IMR-90 (cell line): ENCODE data around the gene AZU1. TPM values are rescaled to one million over a fixed set of nuclear protein-coding genes. Genes with fewer than 3 reads are reported as not detected.

Experiments
- ATAC-seq: fragments of 200-7000 bp; cut with Tn5 transposase; 2 replicates; pipeline ENCODE4 v1.9.1; 2020; ENCODE audit warnings: low read depth, mild to moderate bottlenecking, moderate library complexity
- BruUV-seq: library from RNA; stranded (reverse); fragments of 400-500 nt; replicated peaks from 2 replicates; lab custom pipeline; 2021; lab: Mats Ljungman, UMichigan
- CTCF ChIA-PET: fragments of 300-600 bp; formaldehyde crosslinking; extraction: SDS; loops from one replicate; lab custom pipeline; 2021; ENCODE audit warnings: antibody characterized with exemption; lab: Yijun Ruan, JAX
- POLR2A ChIA-PET: fragments of 300-600 bp; sonication (Branson Sonifier 250); formaldehyde crosslinking; loops from one replicate; lab custom pipeline; 2022; ENCODE audit warnings: antibody characterized with exemption; ENCODE audit not compliant: unreplicated experiment; lab: Charles Lee
- DNase-seq: peaks from one replicate; pipeline ENCODE4 v3.0.0; 2013
- H2AFZ ChIP-seq: replicated peaks from 2 replicates; pipeline ENCODE3; 2013; ENCODE audit warnings: low read length, mild to moderate bottlenecking; ENCODE audit not compliant: poor library complexity
- H2AK5ac ChIP-seq: 2 replicates; pipeline ENCODE4 v1.6.1; 2013; ENCODE audit warnings: low read depth, low read length, inconsistent platforms
- H2AK9ac ChIP-seq: replicated peaks from 2 replicates; pipeline ENCODE3; 2013; ENCODE audit warnings: mild to moderate bottlenecking, low read depth, low read length, moderate library complexity; ENCODE audit not compliant: poor library complexity
- H2BK120ac ChIP-seq: 2 replicates; pipeline ENCODE4 v1.6.1; 2013; ENCODE audit warnings: low read depth, low read length, inconsistent platforms
- H2BK15ac ChIP-seq: 3 replicates; pipeline ENCODE4 v1.6.1; 2013; ENCODE audit warnings: low read depth, low read length, inconsistent platforms
- H2BK20ac ChIP-seq: 2 replicates; pipeline ENCODE4 v1.6.1; 2013; ENCODE audit warnings: low read depth, mild to moderate bottlenecking, inconsistent platforms, low read length, moderate library complexity
- H2BK5ac ChIP-seq: 2 replicates; pipeline ENCODE4 v1.6.1; 2013; ENCODE audit warnings: mild to moderate bottlenecking, low read depth, low read length, inconsistent platforms; ENCODE audit not compliant: poor library complexity, severe bottlenecking
- H3K14ac ChIP-seq: replicated peaks from 2 replicates; pipeline ENCODE4 v1.6.1; 2013; ENCODE audit warnings: low read depth, low read length, inconsistent platforms
- H3K18ac ChIP-seq: 2 replicates; pipeline ENCODE4 v1.6.1; 2013; ENCODE audit warnings: low read depth, low read length, control low read depth
- H3K23ac ChIP-seq: 2 replicates; pipeline ENCODE4 v1.6.1; 2013; ENCODE audit warnings: low read depth, low read length, inconsistent platforms
- H3K27ac ChIP-seq: 2 replicates; pipeline ENCODE4 v1.5.1; 2013; ENCODE audit warnings: mild to moderate bottlenecking, control low read depth, low read length; ENCODE audit not compliant: insufficient read depth
- H3K27me3 ChIP-seq: 2 replicates; pipeline ENCODE4 v1.6.1; 2013; ENCODE audit warnings: low read length; ENCODE audit not compliant: control insufficient read depth, insufficient read depth
- H3K36me3 ChIP-seq: 2 replicates; pipeline ENCODE4 v1.6.1; 2013; ENCODE audit warnings: low read length, mixed read lengths; ENCODE audit not compliant: control insufficient read depth, insufficient read depth
- H3K4ac ChIP-seq: 2 replicates; pipeline ENCODE4 v1.6.1; 2013; ENCODE audit warnings: low read depth, low read length, inconsistent platforms
- H3K4me1 ChIP-seq: 2 replicates; pipeline ENCODE4 v1.6.1; 2013; ENCODE audit warnings: low read length, mixed read lengths; ENCODE audit not compliant: control insufficient read depth, insufficient read depth
- H3K4me2 ChIP-seq: 2 replicates; pipeline ENCODE4 v1.6.1; 2013; ENCODE audit warnings: low read depth, mild to moderate bottlenecking, control low read depth, low read length, moderate library complexity
- H3K4me3 ChIP-seq: 2 replicates; pipeline ENCODE4 v1.5.1; 2013; ENCODE audit warnings: low read depth, mild to moderate bottlenecking, control low read depth, low read length, moderate library complexity; ENCODE audit not compliant: insufficient read depth
- H3K56ac ChIP-seq: 2 replicates; pipeline ENCODE4 v1.6.1; 2013; ENCODE audit warnings: low read length, inconsistent platforms; ENCODE audit not compliant: insufficient read depth; ENCODE audit errors: extremely low read depth
- H3K79me1 ChIP-seq, 2 experiments: 2 replicates each; pipeline ENCODE4 v1.6.1; 2013; ENCODE audit warnings: low read length in 2 of 2, inconsistent platforms in 1 of 2, low read depth in 1 of 2
- H3K9ac ChIP-seq: 2 replicates; pipeline ENCODE4 v1.6.1; 2013; ENCODE audit warnings: low read depth, low read length, control low read depth
- H3K9me1 ChIP-seq: 2 replicates; pipeline ENCODE4 v1.6.1; 2013; ENCODE audit warnings: low read length, inconsistent platforms; ENCODE audit not compliant: insufficient read depth
- H3K9me3 ChIP-seq: 2 replicates; pipeline ENCODE4 v1.6.1; 2013; ENCODE audit warnings: low read length; ENCODE audit not compliant: control insufficient read depth, insufficient read depth
- H4K20me1 ChIP-seq: 2 replicates; pipeline ENCODE4 v1.6.1; 2013; ENCODE audit warnings: low read length, inconsistent platforms; ENCODE audit not compliant: insufficient read depth
- H4K5ac ChIP-seq: 2 replicates; pipeline ENCODE4 v1.6.1; 2013; ENCODE audit warnings: mild to moderate bottlenecking, low read depth, low read length, control low read depth
- H4K8ac ChIP-seq, 2 experiments: 2 replicates each; pipeline ENCODE4 v1.6.1; 2013; ENCODE audit warnings: low read depth in 2 of 2, low read length in 2 of 2, control low read depth in 1 of 2, inconsistent platforms in 1 of 2
- H4K91ac ChIP-seq: 2 replicates; pipeline ENCODE4 v1.6.1; 2013; ENCODE audit warnings: low read depth, low read length, inconsistent platforms; ENCODE audit not compliant: insufficient read depth
- BHLHE40 ChIP-seq: fragments of 150-350 bp; IDR thresholded peaks from 2 replicates; pipeline ENCODE4 v1.6.1; 2016; ENCODE audit warnings: mild to moderate bottlenecking, low read depth, low read length
- CEBPB ChIP-seq: IDR thresholded peaks from 2 replicates; pipeline ENCODE4 v1.6.1; 2012; ENCODE audit warnings: low read depth, low read length, improper control_type of control experiment
- CHD1 ChIP-seq: IDR thresholded peaks from 2 replicates; pipeline ENCODE4 v1.6.1; 2012; ENCODE audit warnings: low read depth, low read length, improper control_type of control experiment
- FOS ChIP-seq: fragments of 150-350 bp; IDR thresholded peaks from 2 replicates; pipeline ENCODE4 v1.6.1; 2016; ENCODE audit warnings: low read depth, low read length
- NFE2L2 ChIP-seq: fragments of 150-350 bp; IDR thresholded peaks from 2 replicates; pipeline ENCODE4 v1.6.1; 2016; ENCODE audit warnings: low read depth, mild to moderate bottlenecking, low read length
- POLR2A ChIP-seq: IDR thresholded peaks from 2 replicates; pipeline ENCODE4 v1.6.1; 2012; ENCODE audit warnings: mild to moderate bottlenecking, low read depth, low read length
- RAD21 ChIP-seq: IDR thresholded peaks from 2 replicates; pipeline ENCODE4 v1.6.1; 2012; ENCODE audit warnings: low read length, improper control_type of control experiment
- RCOR1 ChIP-seq: IDR thresholded peaks from 2 replicates; pipeline ENCODE4 v1.6.1; 2012; ENCODE audit warnings: mild to moderate bottlenecking, low read length, improper control_type of control experiment; ENCODE audit not compliant: insufficient replicate concordance
- SMC3 ChIP-seq: fragments of 150-350 bp; IDR thresholded peaks from 2 replicates; pipeline ENCODE4 v1.6.1; 2016; ENCODE audit warnings: low read depth, mild to moderate bottlenecking, antibody characterized with exemption, low read length, moderate library complexity
- WGBS, 2 experiments: methylation state at CpG; one replicate each; pipeline versions ENCODE4 v1.1.5 to v1.1.7; 2013; ENCODE audit warnings: missing lambda C conversion rate in 2 of 2; ENCODE audit not compliant: insufficient read length in 1 of 2; ENCODE audit errors: extremely low coverage in 2 of 2; 5-methylcytosine and 5-hydroxymethylcytosine counted together
- dilution Hi-C: fragments of 300-500 bp; cut with HindIII; formaldehyde crosslinking; loops from one replicate; pipeline ENCODE4 v1.14.3; 2018; ENCODE audit warnings: low sequenced_read_pairs; ENCODE audit not compliant: unreplicated experiment
- in situ Hi-C: fragments of 300-500 bp; cut with MboI; formaldehyde crosslinking; loops from 3 replicates; pipeline ENCODE4 v1.14.3; 2019; ENCODE audit warnings: low sequenced_read_pairs, inconsistent platforms, mixed read lengths
- intact Hi-C: fragments of 100-400 bp; cut with micrococcal nuclease; formaldehyde crosslinking; loops from 2 replicates; pipeline ENCODE4 v1.10.0; 2022
- polyA plus RNA-seq, 3 experiments: library from polyadenylated mRNA; depleted of rRNA; stranded (reverse); fragments of >200 nt; gene quantifications; 2 replicates each; pipeline ENCODE4 v1.2.3, GENCODE V29; 2012; ENCODE audit warnings: low replicate concordance in 1 of 3
- total RNA-seq: library from RNA; depleted of rRNA; stranded (reverse); fragments of >200 nt; gene quantifications from 2 replicates; pipeline ENCODE4 v1.2.3, GENCODE V29; 2012
- TF ChIP-seq, protein P1 (sequence below): fragments of 150-350 bp; IDR thresholded peaks from 2 replicates; pipeline ENCODE4 v1.6.1; 2017; ENCODE audit warnings: mild to moderate bottlenecking, antibody characterized with exemption, low read length, low read depth
- TF ChIP-seq, protein P2 (sequence below): conservative IDR thresholded peaks from 2 replicates; pipeline ENCODE4 v1.5.1; 2012; ENCODE audit warnings: mild to moderate bottlenecking, low read depth, low read length, improper control_type of control experiment
- TF ChIP-seq, protein P3 (sequence below): fragments of 150-350 bp; IDR thresholded peaks from 2 replicates; pipeline ENCODE4 v1.6.1; 2016; ENCODE audit warnings: low read depth, mild to moderate bottlenecking, low read length, moderate library complexity, borderline replicate concordance

Gene AZU1
- total and polyA plus RNA-seq, 2 of the 4 experiments (the other 2 are of a cell fraction) = 0.12 TPM; not detected in 1

DNA sequence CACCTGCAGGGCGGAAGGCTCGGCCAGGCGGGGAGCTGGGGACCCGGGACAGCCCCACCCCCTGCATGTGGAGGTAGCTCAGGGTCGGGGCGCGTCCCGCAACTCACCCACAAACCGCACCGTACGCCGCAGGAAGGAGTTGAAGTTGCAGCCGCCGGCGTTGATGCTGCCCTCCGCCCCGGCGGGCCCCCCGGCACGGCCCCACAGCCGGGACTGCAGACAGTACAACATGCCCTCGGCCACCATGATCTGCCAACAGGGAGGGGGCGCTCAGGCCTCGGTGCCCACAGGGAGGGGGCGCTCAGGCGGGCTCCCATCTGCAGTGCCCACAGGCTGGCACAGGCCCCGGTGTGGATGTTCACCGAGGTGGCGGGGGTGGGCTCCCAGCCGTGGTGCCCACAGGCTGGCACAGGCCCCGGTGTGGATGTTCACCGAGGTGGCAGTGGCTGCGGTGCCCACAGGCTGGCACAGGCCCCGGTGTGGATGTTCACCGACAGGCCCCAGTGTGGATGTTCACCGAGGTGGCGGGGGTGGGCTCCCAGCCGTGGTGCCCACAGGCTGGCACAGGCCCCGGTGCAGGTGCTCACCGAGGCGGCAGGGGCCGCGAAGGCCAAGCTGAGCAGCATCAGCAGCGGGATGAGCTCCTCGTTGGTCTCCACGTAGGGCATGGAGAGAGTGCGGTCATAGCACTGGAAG lies 12.4 kb upstream of the AZU1 start:
- Histone ChIP-seq H2BK5ac (no peak overlapping the region), H3K14ac (no peak overlapping the region), H3K79me1 (peaks cover 0 to 7% of the 10 kb centered on the region in 2 experiments; a peak in 3 of 4 replicates), H3K9me3 (no peaks in the 10 kb centered on the region), H3K18ac (no peak overlapping the region), H2AFZ (no peak overlapping the region), H4K8ac (no peak overlapping the region), H2AK5ac (no peak overlapping the region), H2AK9ac (no peak overlapping the region), H3K27me3 (no peaks in the 10 kb centered on the region), H3K27ac (no peak overlapping the region), H3K56ac (no peak overlapping the region), H3K4me1 (no peaks in the 10 kb centered on the region), H3K4me3 (no peak overlapping the region), H4K20me1 (peaks cover 24% of the 10 kb centered on the region), H2BK15ac (no peak overlapping the region), H3K9ac (no peak overlapping the region), H3K36me3 (peaks cover 44% of the 10 kb centered on the region), H3K9me1 (no peaks in the 10 kb centered on the region), H2BK20ac (no peak overlapping the region), H4K5ac (no peak overlapping the region), H4K91ac (no peak overlapping the region), H3K4ac (no peak overlapping the region), H2BK120ac (no peak overlapping the region), H3K4me2 (no peak overlapping the region), H3K23ac (no peak overlapping the region)
- dilution Hi-C loops = no loop called here
- POLR2A ChIA-PET = no interaction called here
- DNase-seq (no peak), ATAC-seq (no peak)
- no TSS peak for BruUV-seq
- intact Hi-C loops = loop anchor here (1.0 kb wide), 1 partner anchor 35 kb away; no protein-coding TSS in a partner anchor
- TF ChIP-seq SMC3 (no peak), RAD21 (no peak), CHD1 (no peak), POLR2A (no peak; the same call in 1 of the 2 replicates), CEBPB (no peak), BHLHE40 (no peak), NFE2L2 (no peak), RCOR1 (no peak), FOS (no peak)
- TF ChIP-seq, protein P1, sequence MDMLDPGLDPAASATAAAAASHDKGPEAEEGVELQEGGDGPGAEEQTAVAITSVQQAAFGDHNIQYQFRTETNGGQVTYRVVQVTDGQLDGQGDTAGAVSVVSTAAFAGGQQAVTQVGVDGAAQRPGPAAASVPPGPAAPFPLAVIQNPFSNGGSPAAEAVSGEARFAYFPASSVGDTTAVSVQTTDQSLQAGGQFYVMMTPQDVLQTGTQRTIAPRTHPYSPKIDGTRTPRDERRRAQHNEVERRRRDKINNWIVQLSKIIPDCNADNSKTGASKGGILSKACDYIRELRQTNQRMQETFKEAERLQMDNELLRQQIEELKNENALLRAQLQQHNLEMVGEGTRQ = no peak
- TF ChIP-seq, protein P2, sequence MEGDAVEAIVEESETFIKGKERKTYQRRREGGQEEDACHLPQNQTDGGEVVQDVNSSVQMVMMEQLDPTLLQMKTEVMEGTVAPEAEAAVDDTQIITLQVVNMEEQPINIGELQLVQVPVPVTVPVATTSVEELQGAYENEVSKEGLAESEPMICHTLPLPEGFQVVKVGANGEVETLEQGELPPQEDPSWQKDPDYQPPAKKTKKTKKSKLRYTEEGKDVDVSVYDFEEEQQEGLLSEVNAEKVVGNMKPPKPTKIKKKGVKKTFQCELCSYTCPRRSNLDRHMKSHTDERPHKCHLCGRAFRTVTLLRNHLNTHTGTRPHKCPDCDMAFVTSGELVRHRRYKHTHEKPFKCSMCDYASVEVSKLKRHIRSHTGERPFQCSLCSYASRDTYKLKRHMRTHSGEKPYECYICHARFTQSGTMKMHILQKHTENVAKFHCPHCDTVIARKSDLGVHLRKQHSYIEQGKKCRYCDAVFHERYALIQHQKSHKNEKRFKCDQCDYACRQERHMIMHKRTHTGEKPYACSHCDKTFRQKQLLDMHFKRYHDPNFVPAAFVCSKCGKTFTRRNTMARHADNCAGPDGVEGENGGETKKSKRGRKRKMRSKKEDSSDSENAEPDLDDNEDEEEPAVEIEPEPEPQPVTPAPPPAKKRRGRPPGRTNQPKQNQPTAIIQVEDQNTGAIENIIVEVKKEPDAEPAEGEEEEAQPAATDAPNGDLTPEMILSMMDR = no peak
- TF ChIP-seq, protein P3, sequence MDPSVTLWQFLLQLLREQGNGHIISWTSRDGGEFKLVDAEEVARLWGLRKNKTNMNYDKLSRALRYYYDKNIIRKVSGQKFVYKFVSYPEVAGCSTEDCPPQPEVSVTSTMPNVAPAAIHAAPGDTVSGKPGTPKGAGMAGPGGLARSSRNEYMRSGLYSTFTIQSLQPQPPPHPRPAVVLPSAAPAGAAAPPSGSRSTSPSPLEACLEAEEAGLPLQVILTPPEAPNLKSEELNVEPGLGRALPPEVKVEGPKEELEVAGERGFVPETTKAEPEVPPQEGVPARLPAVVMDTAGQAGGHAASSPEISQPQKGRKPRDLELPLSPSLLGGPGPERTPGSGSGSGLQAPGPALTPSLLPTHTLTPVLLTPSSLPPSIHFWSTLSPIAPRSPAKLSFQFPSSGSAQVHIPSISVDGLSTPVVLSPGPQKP = no peak
- WGBS, 2 experiments = 91% methylated on average over 35 of the region's 47 CpGs; no CpG with 5 or more reads in 1 of the 2 experiments
- CTCF ChIA-PET = no interaction called here
- in situ Hi-C loops = no loop called here
